H9 (cell line): ENCODE data around the gene PIP4K2A. TPM values are rescaled to one million over a fixed set of nuclear protein-coding genes. Genes with fewer than 3 reads are reported as not detected.

ENCODE experiments used
- DNase-seq: peaks from one replicate; pipeline ENCODE4 v3.0.0-alpha.2; 2017
- H2AFZ ChIP-seq: one replicate; pipeline ENCODE4 v1.6.1; 2013; ENCODE audit warnings: mild to moderate bottlenecking, low read length, control low read depth, moderate library complexity
- H2AK5ac ChIP-seq: 2 replicates; pipeline ENCODE4 v1.6.1; 2013; ENCODE audit warnings: low read length, control low read depth, mixed read lengths; ENCODE audit not compliant: insufficient read length
- H2BK120ac ChIP-seq: one replicate; pipeline ENCODE4 v1.6.1; 2013; ENCODE audit warnings: low read depth, mild to moderate bottlenecking, low read length, control low read depth, inconsistent platforms; ENCODE audit not compliant: poor library complexity, severe bottlenecking
- H2BK12ac ChIP-seq: 2 replicates; pipeline ENCODE4 v1.6.1; 2013; ENCODE audit warnings: low read length, control low read depth, mixed read lengths, low read depth; ENCODE audit not compliant: insufficient read length
- H2BK15ac ChIP-seq: 2 replicates; pipeline ENCODE4 v1.6.1; 2013; ENCODE audit warnings: low read depth, low read length, control low read depth
- H2BK20ac ChIP-seq: one replicate; pipeline ENCODE4 v1.6.1; 2013; ENCODE audit warnings: low read depth, mild to moderate bottlenecking, low read length, control low read depth, inconsistent platforms; ENCODE audit not compliant: poor library complexity, severe bottlenecking
- H2BK5ac ChIP-seq: 2 replicates; pipeline ENCODE4 v1.6.1; 2013; ENCODE audit warnings: low read length, control low read depth, mixed read lengths; ENCODE audit not compliant: insufficient read length
- H3K14ac ChIP-seq: 2 replicates; pipeline ENCODE4 v1.6.1; 2013; ENCODE audit warnings: low read length, control low read depth; ENCODE audit not compliant: insufficient read depth
- H3K18ac ChIP-seq: 2 replicates; pipeline ENCODE4 v1.6.1; 2013; ENCODE audit warnings: low read depth, mild to moderate bottlenecking, mixed read lengths, low read length, control low read depth; ENCODE audit not compliant: insufficient read length
- H3K23ac ChIP-seq: 2 replicates; pipeline ENCODE4 v1.6.1; 2013; ENCODE audit warnings: low read length, control low read depth, mixed read lengths, low read depth; ENCODE audit not compliant: insufficient read length
- H3K23me2 ChIP-seq: 2 replicates; pipeline ENCODE4 v1.6.1; 2013; ENCODE audit warnings: low read depth, mild to moderate bottlenecking, mixed read lengths, low read length, control low read depth; ENCODE audit not compliant: insufficient read length, poor library complexity, severe bottlenecking
- H3K27ac ChIP-seq: 2 replicates; pipeline ENCODE4 v1.5.1; 2013; ENCODE audit warnings: low read length, control low read depth, mixed read lengths, low read depth; ENCODE audit not compliant: insufficient read length
- H3K27me3 ChIP-seq: 2 replicates; pipeline ENCODE4 v1.6.1; 2013; ENCODE audit warnings: low read length, control low read depth, inconsistent platforms; ENCODE audit not compliant: insufficient read depth
- H3K4ac ChIP-seq: 2 replicates; pipeline ENCODE4 v1.6.1; 2013; ENCODE audit warnings: low read depth, mild to moderate bottlenecking, control low read depth, inconsistent platforms, low read length, moderate library complexity
- H3K4me1 ChIP-seq: 2 replicates; pipeline ENCODE4 v1.6.1; 2013; ENCODE audit warnings: low read length, control low read depth, inconsistent platforms; ENCODE audit not compliant: insufficient read depth
- H3K4me2 ChIP-seq: 2 replicates; pipeline ENCODE4 v1.6.1; 2013; ENCODE audit warnings: low read length, control low read depth, mixed read lengths; ENCODE audit not compliant: insufficient read length, insufficient read depth
- H3K56ac ChIP-seq: 2 replicates; pipeline ENCODE4 v1.6.1; 2013; ENCODE audit warnings: low read depth, mild to moderate bottlenecking, mixed read lengths, low read length, control low read depth; ENCODE audit not compliant: insufficient read length
- H3K79me1 ChIP-seq: 2 replicates; pipeline ENCODE4 v1.6.1; 2013; ENCODE audit warnings: low read depth, mild to moderate bottlenecking, moderate library complexity, low read length, control low read depth, inconsistent platforms; ENCODE audit not compliant: insufficient read depth, poor library complexity, severe bottlenecking
- H3K79me2 ChIP-seq: 2 replicates; pipeline ENCODE4 v1.6.1; 2013; ENCODE audit warnings: low read length, control low read depth, inconsistent platforms; ENCODE audit not compliant: insufficient read depth
- H3K9ac ChIP-seq: 2 replicates; pipeline ENCODE4 v1.6.1; 2013; ENCODE audit warnings: low read length, control low read depth, mixed read lengths; ENCODE audit not compliant: insufficient read length; ENCODE audit errors: extremely low read depth
- H3K9me3 ChIP-seq: one replicate; pipeline ENCODE4 v1.6.1; 2013; ENCODE audit warnings: low read depth, low read length, inconsistent platforms; ENCODE audit not compliant: control insufficient read depth
- H3T11ph ChIP-seq: one replicate; pipeline ENCODE4 v1.6.1; 2013; ENCODE audit warnings: mild to moderate bottlenecking, low read length, control low read depth, inconsistent platforms
- H4K20me1 ChIP-seq: one replicate; pipeline ENCODE4 v1.6.1; 2013; ENCODE audit not compliant: control insufficient read depth, insufficient read length, insufficient read depth
- H4K5ac ChIP-seq: 2 replicates; pipeline ENCODE4 v1.6.1; 2013; ENCODE audit warnings: low read depth, mild to moderate bottlenecking, mixed read lengths, low read length, control low read depth; ENCODE audit not compliant: insufficient read length
- H4K8ac ChIP-seq: replicated peaks from 2 replicates; pipeline ENCODE4 v1.6.1; 2013; ENCODE audit warnings: low read length, control low read depth, mixed read lengths, low read depth; ENCODE audit not compliant: insufficient read length
- H4K91ac ChIP-seq: 2 replicates; pipeline ENCODE4 v1.6.1; 2013; ENCODE audit warnings: low read depth, mild to moderate bottlenecking, moderate library complexity, mixed read lengths, low read length, control low read depth; ENCODE audit not compliant: insufficient read length
- H3K27ac Mint-ChIP-seq, 3 experiments: 2 replicates in 2 of 3; 3 replicates in 1 of 3; pipeline ENCODE4 v1.8.0; 2020 to 2021; ENCODE audit warnings: mixed read lengths in 3 of 3, mild to moderate bottlenecking in 1 of 3, moderate library complexity in 1 of 3
- H3K27me3 Mint-ChIP-seq: 2 replicates; pipeline ENCODE4 v1.8.0; 2021; ENCODE audit warnings: low read depth, mild to moderate bottlenecking, moderate library complexity, mixed read lengths
- H3K36me3 Mint-ChIP-seq, 3 experiments: 2 replicates in 2 of 3; 3 replicates in 1 of 3; pipeline ENCODE4 v1.8.0; 2020 to 2021; ENCODE audit warnings: low read depth in 3 of 3, mixed read lengths in 3 of 3; ENCODE audit not compliant: insufficient read depth in 1 of 3
- H3K4me1 Mint-ChIP-seq, 2 experiments: 2 replicates each; pipeline ENCODE4 v1.8.0; 2020; ENCODE audit warnings: mixed read lengths in 2 of 2
- H3K4me3 Mint-ChIP-seq, 2 experiments: 2 replicates in 1 of 2; 3 replicates in 1 of 2; pipeline ENCODE4 v1.8.0; 2020 to 2021; ENCODE audit warnings: mild to moderate bottlenecking in 2 of 2, mixed read lengths in 2 of 2, moderate library complexity in 1 of 2
- H3K9me3 Mint-ChIP-seq, 2 experiments: 2 replicates in 1 of 2; 3 replicates in 1 of 2; pipeline ENCODE4 v1.8.0; 2020; ENCODE audit warnings: mild to moderate bottlenecking in 2 of 2, mixed read lengths in 2 of 2, moderate library complexity in 1 of 2
- CTCF ChIP-seq: fragments of 200-600 bp; sonication (generic); conservative IDR thresholded peaks from 3 replicates; pipeline ENCODE4 v1.8.0; 2021; ENCODE audit warnings: antibody characterized with exemption, mild to moderate bottlenecking
- WGBS: extraction: QIAGEN DNeasy Blood & Tissue Kit; methylation state at CpG from one replicate; pipeline ENCODE4 v1.1.7; 2013; ENCODE audit warnings: missing lambda C conversion rate, low lambda C conversion rate, mixed read lengths; ENCODE audit not compliant: insufficient read length; ENCODE audit errors: extremely low coverage; 5-methylcytosine and 5-hydroxymethylcytosine counted together
- total RNA-seq: library from RNA; stranded (reverse); gene quantifications from 2 replicates; pipeline ENCODE4 v1.2.1, GENCODE V29; 2021

Gene PIP4K2A
- total RNA-seq, 1 experiment from 2014 or later: 33.6 TPM

DNA sequence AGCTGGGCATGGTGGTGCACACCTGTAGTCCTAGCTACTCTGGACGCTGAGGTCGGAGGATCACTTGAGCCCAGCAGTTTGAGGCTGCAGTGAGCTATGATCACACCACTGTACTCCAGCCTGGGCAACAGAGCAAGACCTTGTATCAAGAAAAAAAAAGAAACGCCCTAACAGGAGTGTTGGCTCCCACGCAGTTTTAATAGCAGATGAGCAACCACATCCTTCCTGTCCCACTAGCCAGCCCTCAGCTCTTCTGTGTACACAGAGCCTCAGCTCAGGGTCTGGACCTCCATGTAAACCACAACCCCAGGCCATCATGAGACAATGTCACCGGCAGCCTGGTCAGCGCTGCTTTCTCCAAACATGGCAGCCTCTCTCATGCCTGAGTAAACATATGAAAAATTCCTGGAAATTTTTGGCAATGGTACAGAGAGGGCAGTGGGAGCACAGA is 108.2 kb downstream of the PIP4K2A start:
- H4K91ac ChIP-seq: no peak overlapping the region
- H2BK5ac ChIP-seq: no peak overlapping the region
- Mint-ChIP-seq H3K4me1 (peaks cover 17 to 28% of the 10 kb centered on the region in 2 experiments), H3K9me3 (peaks cover 6 to 12% of the 10 kb centered on the region in 2 experiments; a peak in 2 of 5 replicates), H3K27ac (no peak overlapping the region; a peak in 1 of 7 replicates), H3K36me3 (peaks cover 25 to 45% (median 36%) of the 10 kb centered on the region in 3 experiments), H3K4me3 (no peak overlapping the region), H3K27me3 (no peaks in the 10 kb centered on the region)
- peaks cover 1% of the 10 kb centered on the region; the same call in 1 of the 2 replicates for H3K4me1 ChIP-seq
- H3K23ac ChIP-seq: no peak overlapping the region
- no peak overlapping the region for H3T11ph ChIP-seq
- H4K8ac ChIP-seq: no peak overlapping the region
- H3K27ac ChIP-seq: no peak overlapping the region
- no peak overlapping the region for H2AFZ ChIP-seq
- no peak overlapping the region for H3K9ac ChIP-seq
- H3K27me3 ChIP-seq: peaks cover 1% of the 10 kb centered on the region; the same call in 1 of the 2 replicates
- H3K79me2 ChIP-seq: no peaks in the 10 kb centered on the region
- DNase-seq: no peak
- H3K18ac ChIP-seq: no peak overlapping the region
- H3K4ac ChIP-seq: no peak overlapping the region
- no peak overlapping the region for H2BK15ac ChIP-seq
- no peak overlapping the region for H2BK20ac ChIP-seq
- H3K23me2 ChIP-seq: no peaks in the 10 kb centered on the region
- no peak overlapping the region for H2BK12ac ChIP-seq
- no peaks in the 10 kb centered on the region for H3K79me1 ChIP-seq
- no peak overlapping the region for H3K14ac ChIP-seq
- no CpG with 5 or more reads among the region's 6 CpGs for WGBS
- H3K4me2 ChIP-seq: no peak overlapping the region
- no peak overlapping the region for H2BK120ac ChIP-seq
- no peaks in the 10 kb centered on the region for H4K20me1 ChIP-seq
- no peak overlapping the region for H4K5ac ChIP-seq
- TF ChIP-seq CTCF: no peak
- no peak overlapping the region for H2AK5ac ChIP-seq
- H3K56ac ChIP-seq: no peak overlapping the region
- H3K9me3 ChIP-seq: no peaks in the 10 kb centered on the region
